K562 (cell line): ENCODE measurements around the gene RREB1.
"Not testable (repeated sequence)": the region's sequence is repeated elsewhere in the genome, so short reads cannot be mapped to it uniquely, and the experiment has no call there.

Experiments used
- EZH2 ChIP-seq: IDR thresholded peaks from 2 replicates; pipeline ENCODE4 v1.6.1; 2012; ENCODE audit warnings: low read depth, mild to moderate bottlenecking, inconsistent platforms, low read length, borderline replicate concordance
- FOXP1 ChIP-seq: sonication (generic); formaldehyde crosslinking; IDR thresholded peaks from 2 replicates; pipeline ENCODE4 v1.8.0; 2022; ENCODE audit warnings: mild to moderate bottlenecking, missing genetic modification reagents
- KDM1A ChIP-seq, 2 experiments: fragments of 450-650 bp; IDR thresholded peaks; 2 replicates each; pipeline ENCODE4 v1.6.1; 2016; ENCODE audit warnings: mild to moderate bottlenecking in 2 of 2
- POLR2A ChIP-seq: fragments of 450-650 bp; conservative IDR thresholded peaks from 2 replicates; pipeline ENCODE4 v1.6.1; 2016
- POLR2AphosphoS2 ChIP-seq: IDR thresholded peaks from 2 replicates; pipeline ENCODE4 v1.6.1; 2012; ENCODE audit warnings: low read length, improper control_type of control experiment
- PTBP1 ChIP-seq: fragments of 200-400 bp; formaldehyde crosslinking; IDR thresholded peaks from 2 replicates; pipeline ENCODE4 v1.6.1; 2017; ENCODE audit warnings: low read depth, low read length
- RAD51 ChIP-seq: fragments of 450-650 bp; IDR thresholded peaks from 2 replicates; pipeline ENCODE4 v1.7.1; 2016; ENCODE audit warnings: low read depth, mild to moderate bottlenecking, borderline replicate concordance
- RBFOX2 ChIP-seq: fragments of 200-400 bp; formaldehyde crosslinking; IDR thresholded peaks from 2 replicates; pipeline ENCODE4 v1.6.1; 2017; ENCODE audit warnings: low read depth, mild to moderate bottlenecking, low read length, moderate library complexity
- ZNF175 ChIP-seq: fragments of 200-800 bp; sonication (Bioruptor generic); IDR thresholded peaks from 2 replicates; pipeline ENCODE4 v1.6.1; 2016; ENCODE audit warnings: low read depth, mild to moderate bottlenecking, missing genetic modification characterization, missing compliant biosample characterization
- ZNF232 ChIP-seq: sonication (generic); formaldehyde crosslinking; IDR thresholded peaks from 2 replicates; pipeline ENCODE4 v1.8.0; 2022; ENCODE audit warnings: mild to moderate bottlenecking, missing genetic modification reagents
- ZNF507 ChIP-seq: conservative IDR thresholded peaks from 2 replicates; pipeline ENCODE4 v1.6.1; 2017; ENCODE audit warnings: missing genetic modification characterization, missing compliant biosample characterization
- TF ChIP-seq, protein P1 (sequence below): sonication (generic); formaldehyde crosslinking; IDR thresholded peaks from 2 replicates; pipeline ENCODE4 v1.8.1; 2023; ENCODE audit warnings: mild to moderate bottlenecking, missing genetic modification reagents
- TF ChIP-seq, protein P2 (sequence below), 3 experiments: IDR thresholded peaks in 2 of 3; conservative IDR thresholded peaks in 1 of 3; 2 replicates each; pipeline ENCODE4 v1.5.1; 2011 to 2012; ENCODE audit warnings: low read length in 3 of 3, mild to moderate bottlenecking in 3 of 3, control low read depth in 2 of 3, improper control_type of control experiment in 1 of 3, inconsistent platforms in 1 of 3, low read depth in 1 of 3, mixed read lengths in 1 of 3, moderate library complexity in 1 of 3; ENCODE audit not compliant: insufficient read depth in 2 of 3
- TF ChIP-seq, protein P3 (sequence below): fragments of 450-650 bp; conservative IDR thresholded peaks from 2 replicates; pipeline ENCODE4 v1.6.1; 2016; ENCODE audit warnings: missing genetic modification characterization, low read depth, mild to moderate bottlenecking, missing compliant biosample characterization, moderate library complexity

DNA sequence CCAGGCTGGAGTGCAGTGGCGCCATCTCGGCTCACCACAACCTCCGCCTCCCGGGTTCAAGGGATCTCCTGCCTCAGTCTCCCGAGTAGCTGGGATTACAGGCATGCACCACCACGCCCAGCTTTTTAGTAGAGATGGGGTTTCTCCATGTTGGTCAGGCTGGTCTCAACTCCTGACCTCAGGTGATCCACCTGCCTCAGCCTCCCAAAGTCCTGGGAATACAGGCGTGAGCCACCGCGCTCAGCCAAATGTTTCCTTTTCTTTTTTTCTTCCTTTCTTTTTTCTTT lies 155.7 kb downstream of the RREB1 start:
- not testable (repeated sequence) for TF ChIP-seq ZNF507 (tag); EZH2; KDM1A (IDR thresholded peaks at IDR 0.05); RAD51; ZNF232 (CRISPR knock-in tag); RBFOX2; PTBP1; ZNF175 (CRISPR knock-in tag); POLR2A; POLR2AphosphoS2; FOXP1
- TF ChIP-seq, protein P1, sequence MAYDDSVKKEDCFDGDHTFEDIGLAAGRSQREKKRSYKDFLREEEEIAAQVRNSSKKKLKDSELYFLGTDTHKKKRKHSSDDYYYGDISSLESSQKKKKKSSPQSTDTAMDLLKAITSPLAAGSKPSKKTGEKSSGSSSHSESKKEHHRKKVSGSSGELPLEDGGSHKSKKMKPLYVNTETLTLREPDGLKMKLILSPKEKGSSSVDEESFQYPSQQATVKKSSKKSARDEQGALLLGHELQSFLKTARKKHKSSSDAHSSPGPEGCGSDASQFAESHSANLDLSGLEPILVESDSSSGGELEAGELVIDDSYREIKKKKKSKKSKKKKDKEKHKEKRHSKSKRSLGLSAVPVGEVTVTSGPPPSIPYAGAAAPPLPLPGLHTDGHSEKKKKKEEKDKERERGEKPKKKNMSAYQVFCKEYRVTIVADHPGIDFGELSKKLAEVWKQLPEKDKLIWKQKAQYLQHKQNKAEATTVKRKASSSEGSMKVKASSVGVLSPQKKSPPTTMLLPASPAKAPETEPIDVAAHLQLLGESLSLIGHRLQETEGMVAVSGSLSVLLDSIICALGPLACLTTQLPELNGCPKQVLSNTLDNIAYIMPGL = not testable (repeated sequence)
- TF ChIP-seq, protein P2, sequence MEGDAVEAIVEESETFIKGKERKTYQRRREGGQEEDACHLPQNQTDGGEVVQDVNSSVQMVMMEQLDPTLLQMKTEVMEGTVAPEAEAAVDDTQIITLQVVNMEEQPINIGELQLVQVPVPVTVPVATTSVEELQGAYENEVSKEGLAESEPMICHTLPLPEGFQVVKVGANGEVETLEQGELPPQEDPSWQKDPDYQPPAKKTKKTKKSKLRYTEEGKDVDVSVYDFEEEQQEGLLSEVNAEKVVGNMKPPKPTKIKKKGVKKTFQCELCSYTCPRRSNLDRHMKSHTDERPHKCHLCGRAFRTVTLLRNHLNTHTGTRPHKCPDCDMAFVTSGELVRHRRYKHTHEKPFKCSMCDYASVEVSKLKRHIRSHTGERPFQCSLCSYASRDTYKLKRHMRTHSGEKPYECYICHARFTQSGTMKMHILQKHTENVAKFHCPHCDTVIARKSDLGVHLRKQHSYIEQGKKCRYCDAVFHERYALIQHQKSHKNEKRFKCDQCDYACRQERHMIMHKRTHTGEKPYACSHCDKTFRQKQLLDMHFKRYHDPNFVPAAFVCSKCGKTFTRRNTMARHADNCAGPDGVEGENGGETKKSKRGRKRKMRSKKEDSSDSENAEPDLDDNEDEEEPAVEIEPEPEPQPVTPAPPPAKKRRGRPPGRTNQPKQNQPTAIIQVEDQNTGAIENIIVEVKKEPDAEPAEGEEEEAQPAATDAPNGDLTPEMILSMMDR (IDR thresholded peaks at IDR 0.05 in 2 of 3, conservative IDR thresholded peaks at IDR 0.05 in 1 of 3; ENCODE audit: insufficient read depth in 2 of 3, low read depth in 1 of 3, low read length in 3 of 3) = not testable (repeated sequence)
- TF ChIP-seq, protein P3, sequence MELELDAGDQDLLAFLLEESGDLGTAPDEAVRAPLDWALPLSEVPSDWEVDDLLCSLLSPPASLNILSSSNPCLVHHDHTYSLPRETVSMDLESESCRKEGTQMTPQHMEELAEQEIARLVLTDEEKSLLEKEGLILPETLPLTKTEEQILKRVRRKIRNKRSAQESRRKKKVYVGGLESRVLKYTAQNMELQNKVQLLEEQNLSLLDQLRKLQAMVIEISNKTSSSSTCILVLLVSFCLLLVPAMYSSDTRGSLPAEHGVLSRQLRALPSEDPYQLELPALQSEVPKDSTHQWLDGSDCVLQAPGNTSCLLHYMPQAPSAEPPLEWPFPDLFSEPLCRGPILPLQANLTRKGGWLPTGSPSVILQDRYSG (tag) = not testable (repeated sequence)
